Caco-2 (cell line): ENCODE measurements around the gene TPRG1. TPM values are rescaled to one million over a fixed set of nuclear protein-coding genes. Genes with fewer than 3 reads are reported as not detected.

Experiments used
- BruUV-seq: library from RNA; stranded (reverse); fragments of 400-500 nt; replicated peaks from 2 replicates; lab custom pipeline; 2021; lab: Mats Ljungman, UMichigan
- CTCF ChIA-PET: fragments of 300-600 bp; sonication (Branson Sonifier 250); formaldehyde crosslinking; loops from one replicate; lab custom pipeline; 2022; ENCODE audit warnings: antibody characterized with exemption; lab: Charles Lee
- POLR2A ChIA-PET: fragments of 300-600 bp; sonication (Branson Sonifier 250); formaldehyde crosslinking; loops from one replicate; lab custom pipeline; 2022; ENCODE audit warnings: antibody characterized with exemption; lab: Charles Lee
- DNase-seq, 2 experiments: peaks; one replicate each; pipeline versions ENCODE4 v3.0.0 to v3.0.0-alpha.2; 2020 to 2022
- H3K27me3 ChIP-seq: replicated peaks from 2 replicates; pipeline ENCODE4 v1.6.0; 2011; ENCODE audit warnings: low read length; ENCODE audit not compliant: control insufficient read depth, insufficient read depth
- H3K36me3 ChIP-seq: 2 replicates; pipeline ENCODE4 v1.5.1; 2011; ENCODE audit warnings: low read length; ENCODE audit not compliant: control insufficient read depth, insufficient read depth
- H3K4me1 ChIP-seq: fragments of 250-450 bp; sonication (Bioruptor Pico); 2 replicates; pipeline ENCODE4 v1.5.1; 2020; ENCODE audit warnings: mild to moderate bottlenecking
- H3K4me3 ChIP-seq: 2 replicates; pipeline ENCODE4 v1.5.1; 2011; ENCODE audit warnings: low read depth, mild to moderate bottlenecking, control low read depth, low read length
- H3K9me3 ChIP-seq: fragments of 250-450 bp; sonication (Bioruptor Pico); 2 replicates; pipeline ENCODE4 v1.5.1; 2020; ENCODE audit warnings: mild to moderate bottlenecking, moderate library complexity
- H3K27ac Mint-ChIP-seq: one replicate; pipeline ENCODE4 v1.8.0; 2022; ENCODE audit warnings: mixed read lengths; ENCODE audit not compliant: unreplicated experiment
- H3K27me3 Mint-ChIP-seq: one replicate; pipeline ENCODE4 v1.8.0; 2022; ENCODE audit warnings: mixed read lengths; ENCODE audit not compliant: insufficient read depth, unreplicated experiment
- H3K36me3 Mint-ChIP-seq: one replicate; pipeline ENCODE4 v1.8.0; 2022; ENCODE audit warnings: mild to moderate bottlenecking, mixed read lengths; ENCODE audit not compliant: insufficient read depth, unreplicated experiment
- H3K4me1 Mint-ChIP-seq: one replicate; pipeline ENCODE4 v1.8.0; 2022; ENCODE audit warnings: low read depth, mixed read lengths; ENCODE audit not compliant: unreplicated experiment
- H3K4me3 Mint-ChIP-seq: one replicate; pipeline ENCODE4 v1.8.0; 2022; ENCODE audit warnings: mild to moderate bottlenecking, moderate library complexity, mixed read lengths; ENCODE audit not compliant: unreplicated experiment
- H3K9me3 Mint-ChIP-seq: one replicate; pipeline ENCODE4 v1.8.0; 2022; ENCODE audit warnings: mixed read lengths; ENCODE audit not compliant: unreplicated experiment
- intact Hi-C: fragments of 100-400 bp; cut with micrococcal nuclease; formaldehyde crosslinking; loops from one replicate; pipeline ENCODE4 v1.10.0; 2022; ENCODE audit not compliant: unreplicated experiment
- total RNA-seq: library from RNA; stranded (reverse); gene quantifications from 2 replicates; pipeline ENCODE4 v1.2.3, GENCODE V29; 2022
- TF ChIP-seq, protein P1 (sequence below), 2 experiments: fragments of 200-600 bp in 1 of 2; IDR thresholded peaks; 1 replicate in 1 of 2; 2 replicates in 1 of 2; pipeline versions ENCODE4 v1.5.1 to v1.8.0; 2011 to 2022; ENCODE audit warnings: antibody characterized with exemption in 1 of 2, control low read depth in 1 of 2, inconsistent platforms in 1 of 2, low read depth in 1 of 2, low read length in 1 of 2, mild to moderate bottlenecking in 1 of 2, moderate library complexity in 1 of 2; ENCODE audit not compliant: insufficient read depth in 1 of 2, severe bottlenecking in 1 of 2, unreplicated experiment in 1 of 2

TPRG1 gene
- total RNA-seq, 1 experiment from 2014 or later: 1.5 TPM

DNA sequence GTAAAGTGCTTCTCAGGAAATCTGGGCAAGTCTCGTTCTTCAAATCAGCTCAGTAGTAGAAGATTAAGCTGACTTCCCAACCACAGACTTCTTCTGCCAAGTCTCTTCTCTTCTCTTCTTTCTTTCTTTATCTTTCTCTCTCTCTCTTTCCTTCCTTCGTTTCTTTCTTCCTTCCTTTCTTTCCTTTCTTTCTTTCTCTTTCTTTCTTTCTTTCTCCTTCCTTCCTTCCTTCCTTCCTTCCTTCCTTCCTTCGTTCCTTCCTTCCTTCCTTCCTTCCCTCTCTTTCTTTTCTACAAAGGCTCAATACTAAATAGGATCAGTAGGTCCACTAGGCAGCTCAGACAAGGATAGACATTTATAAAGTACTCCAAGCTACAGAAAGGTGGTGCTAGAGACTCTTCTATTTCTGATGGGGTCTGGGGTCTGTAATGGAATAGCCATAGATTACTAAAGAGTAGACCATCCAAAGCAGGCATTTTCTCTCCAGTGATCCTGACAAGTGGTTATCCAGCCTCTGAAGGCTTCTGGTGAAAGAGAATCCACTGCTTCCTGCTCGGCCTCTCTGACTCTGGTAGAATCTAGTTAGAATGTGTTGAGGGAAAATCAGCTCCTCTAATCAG, 100.8 kb downstream of the TPRG1 start:
- H3K4me1 ChIP-seq: no peaks in the 10 kb centered on the region
- H3K9me3 ChIP-seq: no peaks in the 10 kb centered on the region
- Mint-ChIP-seq H3K4me3 (no peak overlapping the region), H3K9me3 (no peaks in the 10 kb centered on the region), H3K27ac (no peak overlapping the region), H3K4me1 (peaks cover 15% of the 10 kb centered on the region), H3K27me3 (no peaks in the 10 kb centered on the region), H3K36me3 (no peaks in the 10 kb centered on the region)
- ChIA-PET POLR2A (interaction anchor here (0.7 kb wide), 1 partner anchor 256 kb away, joined by 32 read pairs; no protein-coding TSS in a partner anchor), CTCF (interaction anchor here (0.6 to 1.8 kb wide), 9 partner anchors 12 to 678 kb away, joined by 3 to 16 read pairs (median 5); no protein-coding TSS in a partner anchor)
- no TSS peak for BruUV-seq
- no peaks in the 10 kb centered on the region for H3K27me3 ChIP-seq
- no peak overlapping the region for H3K4me3 ChIP-seq
- H3K36me3 ChIP-seq: no peaks in the 10 kb centered on the region
- DNase-seq: peak in 1 of 2 experiments; percentile 34
- intact Hi-C loops: loop anchor here (1.0 to 10.0 kb wide), 5 partner anchors 85 to 676 kb away; no protein-coding TSS in a partner anchor
- TF ChIP-seq, protein P1, sequence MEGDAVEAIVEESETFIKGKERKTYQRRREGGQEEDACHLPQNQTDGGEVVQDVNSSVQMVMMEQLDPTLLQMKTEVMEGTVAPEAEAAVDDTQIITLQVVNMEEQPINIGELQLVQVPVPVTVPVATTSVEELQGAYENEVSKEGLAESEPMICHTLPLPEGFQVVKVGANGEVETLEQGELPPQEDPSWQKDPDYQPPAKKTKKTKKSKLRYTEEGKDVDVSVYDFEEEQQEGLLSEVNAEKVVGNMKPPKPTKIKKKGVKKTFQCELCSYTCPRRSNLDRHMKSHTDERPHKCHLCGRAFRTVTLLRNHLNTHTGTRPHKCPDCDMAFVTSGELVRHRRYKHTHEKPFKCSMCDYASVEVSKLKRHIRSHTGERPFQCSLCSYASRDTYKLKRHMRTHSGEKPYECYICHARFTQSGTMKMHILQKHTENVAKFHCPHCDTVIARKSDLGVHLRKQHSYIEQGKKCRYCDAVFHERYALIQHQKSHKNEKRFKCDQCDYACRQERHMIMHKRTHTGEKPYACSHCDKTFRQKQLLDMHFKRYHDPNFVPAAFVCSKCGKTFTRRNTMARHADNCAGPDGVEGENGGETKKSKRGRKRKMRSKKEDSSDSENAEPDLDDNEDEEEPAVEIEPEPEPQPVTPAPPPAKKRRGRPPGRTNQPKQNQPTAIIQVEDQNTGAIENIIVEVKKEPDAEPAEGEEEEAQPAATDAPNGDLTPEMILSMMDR (IDR thresholded peaks at IDR 0.05; ENCODE audit: insufficient read depth in 1 of 2, low read depth in 1 of 2, low read length in 1 of 2, severe bottlenecking in 1 of 2, unreplicated experiment in 1 of 2): peak; percentile 49 to 63

DNA sequence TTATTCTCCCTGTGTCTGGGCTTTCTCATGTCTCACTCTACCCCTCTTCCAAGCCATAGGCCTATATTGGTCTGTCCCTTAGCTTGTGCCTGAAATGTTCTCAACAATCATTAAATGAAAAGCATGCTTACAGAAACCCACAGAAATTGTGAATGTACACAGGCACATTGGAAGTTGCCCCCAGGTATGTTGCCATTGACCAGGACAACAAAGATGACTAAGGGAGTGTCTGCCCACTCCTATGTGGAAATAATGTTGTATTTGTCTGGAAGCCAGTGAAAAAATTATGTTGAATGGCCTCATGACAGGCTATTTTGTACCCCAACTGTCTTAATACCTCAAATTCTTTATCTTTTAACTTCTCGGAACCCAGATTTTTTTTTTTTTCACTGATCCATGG, 102.0 kb downstream of the TPRG1 start:
- ChIA-PET CTCF (interaction anchor here (1.4 to 1.8 kb wide), 2 partner anchors 31 to 674 kb away, joined by 6 to 16 read pairs; no protein-coding TSS in a partner anchor), POLR2A (no interaction called here)
- H3K4me3 Mint-ChIP-seq: no peak overlapping the region
- no peaks in the 10 kb centered on the region for H3K36me3 Mint-ChIP-seq
- intact Hi-C loops: loop anchor here (5.0 to 10.0 kb wide), 4 partner anchors 84 to 379 kb away; no protein-coding TSS in a partner anchor
- no peaks in the 10 kb centered on the region for H3K27me3 Mint-ChIP-seq
- no peaks in the 10 kb centered on the region for H3K27me3 ChIP-seq
- peaks cover 13% of the 10 kb centered on the region for H3K4me1 Mint-ChIP-seq
- no TSS peak for BruUV-seq
- no peak for DNase-seq
- TF ChIP-seq, protein P1 (IDR thresholded peaks at IDR 0.05; ENCODE audit: insufficient read depth in 1 of 2, low read depth in 1 of 2, low read length in 1 of 2, severe bottlenecking in 1 of 2, unreplicated experiment in 1 of 2): no peak
- H3K4me1 ChIP-seq: no peaks in the 10 kb centered on the region
- H3K9me3 ChIP-seq: no peaks in the 10 kb centered on the region
- H3K9me3 Mint-ChIP-seq: no peaks in the 10 kb centered on the region
- no peak overlapping the region for H3K4me3 ChIP-seq
- H3K27ac Mint-ChIP-seq: peak overlapping the region; percentile 34
- no peaks in the 10 kb centered on the region for H3K36me3 ChIP-seq

DNA sequence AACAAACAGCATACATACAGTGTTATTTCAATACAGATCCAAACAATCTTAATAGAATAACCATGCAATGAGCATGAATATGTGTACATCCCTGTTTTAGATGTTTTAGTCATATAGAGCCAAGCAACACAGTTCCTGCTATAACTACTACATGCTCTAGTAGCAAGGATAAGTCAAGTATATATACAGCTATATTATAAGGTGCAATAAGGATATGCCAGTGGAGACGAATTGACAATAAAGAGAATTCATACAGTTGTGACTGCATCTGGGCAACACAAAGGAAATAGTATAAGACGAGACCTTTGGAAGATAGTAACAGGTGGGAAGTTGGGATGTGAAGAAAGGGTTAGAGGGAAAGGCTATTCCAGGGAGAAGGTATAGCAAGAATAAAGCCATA, 103.4 kb downstream of the TPRG1 start:
- H3K9me3 Mint-ChIP-seq: no peaks in the 10 kb centered on the region
- ChIA-PET CTCF (no interaction called here), POLR2A (no interaction called here)
- Histone ChIP-seq H3K36me3 (no peaks in the 10 kb centered on the region), H3K4me3 (no peak overlapping the region), H3K9me3 (no peaks in the 10 kb centered on the region), H3K4me1 (no peaks in the 10 kb centered on the region), H3K27me3 (no peaks in the 10 kb centered on the region)
- BruUV-seq: no TSS peak
- intact Hi-C loops: loop anchor here (10.0 kb wide), 1 partner anchor 180 kb away; no protein-coding TSS in a partner anchor
- H3K27ac Mint-ChIP-seq: no peak overlapping the region
- no peak for DNase-seq
- H3K4me1 Mint-ChIP-seq: peaks cover 13% of the 10 kb centered on the region
- TF ChIP-seq, protein P1 (IDR thresholded peaks at IDR 0.05; ENCODE audit: insufficient read depth in 1 of 2, low read depth in 1 of 2, low read length in 1 of 2, severe bottlenecking in 1 of 2, unreplicated experiment in 1 of 2): no peak
- H3K27me3 Mint-ChIP-seq: no peaks in the 10 kb centered on the region
- H3K36me3 Mint-ChIP-seq: no peaks in the 10 kb centered on the region
- no peak overlapping the region for H3K4me3 Mint-ChIP-seq
